HCT116 (cell line): ENCODE results near the gene CCDC91. TPM values are rescaled to one million over a fixed set of nuclear protein-coding genes. Genes with fewer than 3 reads are reported as not detected.

Source experiments
- ATAC-seq: fragments of 200-7000 bp; cut with Tn5 transposase; 2 replicates; pipeline ENCODE4 v1.9.1; 2020; ENCODE audit warnings: mild to moderate bottlenecking, moderate library complexity
- BruUV-seq: library from RNA; stranded (reverse); fragments of 400-500 nt; replicated peaks from 2 replicates; lab custom pipeline; 2021; lab: Mats Ljungman, UMichigan
- CTCF ChIA-PET: fragments of 300-600 bp; sonication (Branson Sonifier 250); formaldehyde crosslinking; loops from one replicate; lab custom pipeline; 2021; ENCODE audit warnings: antibody characterized with exemption; lab: Charles Lee
- POLR2A ChIA-PET: fragments of 300-600, 350-600 bp; sonication (Branson Sonifier 250); formaldehyde crosslinking; loops from one replicate; lab custom pipeline; 2021; ENCODE audit warnings: antibody characterized with exemption; lab: Charles Lee
- RAD21 ChIA-PET, 2 experiments: fragments of 300-600 bp; sonication (Branson Sonifier 250); formaldehyde crosslinking; loops; one replicate each; lab custom pipeline; 2023; ENCODE audit warnings: low total read pairs in 2 of 2; ENCODE audit not compliant: uncharacterized antibody in 2 of 2, unreplicated experiment in 2 of 2, low non-redundant PET in 1 of 2; lab: Charles Lee
- DNase-seq: peaks from one replicate; pipeline ENCODE4 v3.0.0-alpha.2; 2010; ENCODE audit warnings: low read depth, low spot score
- H2AFZ ChIP-seq: fragments of 200-600 bp; shearing (Covaris generic), sonication (generic); 2 replicates; pipeline ENCODE4 v1.6.1; 2017; ENCODE audit warnings: low read depth, mixed run types, mixed read lengths, antibody characterized with exemption, low read length; ENCODE audit not compliant: poor library complexity, severe bottlenecking
- H3K27ac ChIP-seq: 2 replicates; pipeline ENCODE4 v1.5.1; 2012; ENCODE audit warnings: low read depth, low read length
- H3K27me3 ChIP-seq: fragments of 200-600 bp; sonication (generic); 2 replicates; pipeline ENCODE4 v1.6.1; 2016; ENCODE audit warnings: mixed run types, low read length, mixed read lengths; ENCODE audit not compliant: insufficient read depth
- H3K36me3 ChIP-seq, 2 experiments: fragments of 200-500 bp in 1 of 2; fragments of 200-600 bp in 1 of 2; sonication (Bioruptor generic) in 1 of 2; sonication (generic) in 1 of 2; 2 replicates each; pipeline versions ENCODE4 v1.5.1 to v1.6.1; 2014 to 2016; ENCODE audit warnings: low read length in 2 of 2, inconsistent platforms in 1 of 2, mixed read lengths in 1 of 2, mixed run types in 1 of 2; ENCODE audit not compliant: insufficient read depth in 2 of 2, control insufficient read depth in 1 of 2
- H3K4me1 ChIP-seq, 2 experiments: fragments of 200-600 bp in 1 of 2; sonication (generic) in 1 of 2; 2 replicates each; pipeline versions ENCODE4 v1.5.1 to v1.6.1; 2012 to 2017; ENCODE audit warnings: low read length in 2 of 2, inconsistent platforms in 1 of 2, mild to moderate bottlenecking in 1 of 2, mixed read lengths in 1 of 2, mixed run types in 1 of 2, moderate library complexity in 1 of 2; ENCODE audit not compliant: insufficient read depth in 2 of 2, control insufficient read depth in 1 of 2
- H3K4me2 ChIP-seq: fragments of 200-600 bp; sonication (generic); 2 replicates; pipeline ENCODE4 v1.6.1; 2017; ENCODE audit warnings: mixed run types, low read length, mixed read lengths
- H3K4me3 ChIP-seq, 2 experiments: fragments of 200-600 bp in 1 of 2; sonication (generic) in 1 of 2; replicated peaks in 1 of 2; 2 replicates each; pipeline ENCODE4 v1.5.1; 2011 to 2016; ENCODE audit warnings: low read length in 2 of 2, control low read depth in 1 of 2, low read depth in 1 of 2, mild to moderate bottlenecking in 1 of 2, mixed read lengths in 1 of 2, mixed run types in 1 of 2
- H3K79me2 ChIP-seq: fragments of 200-600 bp; sonication (generic); 2 replicates; pipeline ENCODE4 v1.6.1; 2017; ENCODE audit warnings: mild to moderate bottlenecking, mixed run types, low read length, moderate library complexity, mixed read lengths; ENCODE audit not compliant: insufficient read depth
- H3K9ac ChIP-seq: fragments of 200-600 bp; sonication (generic); 2 replicates; pipeline ENCODE4 v1.6.1; 2016; ENCODE audit warnings: low read length, mixed read lengths
- H3K9me2 ChIP-seq: fragments of 200-600 bp; sonication (generic), shearing (Covaris generic); 2 replicates; pipeline ENCODE4 v1.6.1; 2017; ENCODE audit warnings: mixed run types, mild to moderate bottlenecking, moderate library complexity; ENCODE audit not compliant: insufficient read depth
- H3K9me3 ChIP-seq, 2 experiments: fragments of 200-500 bp in 1 of 2; fragments of 200-600 bp in 1 of 2; sonication (Bioruptor generic) in 1 of 2; sonication (generic) in 1 of 2; 2 replicates each; pipeline ENCODE4 v1.6.1; 2014 to 2017; ENCODE audit warnings: low read length in 2 of 2, mixed read lengths in 2 of 2, inconsistent platforms in 1 of 2, low read depth in 1 of 2, mild to moderate bottlenecking in 1 of 2, mixed run types in 1 of 2, moderate library complexity in 1 of 2; ENCODE audit not compliant: control insufficient read depth in 1 of 2, insufficient read depth in 1 of 2
- H4K20me1 ChIP-seq: fragments of 200-600 bp; sonication (generic), shearing (Covaris generic); 2 replicates; pipeline ENCODE4 v1.6.1; 2017; ENCODE audit warnings: mixed run types, mild to moderate bottlenecking, moderate library complexity; ENCODE audit not compliant: insufficient read depth
- CBX3 ChIP-seq: IDR thresholded peaks from 2 replicates; pipeline ENCODE4 v1.6.1; 2012; ENCODE audit warnings: low read depth
- CEBPB ChIP-seq: IDR thresholded peaks from 2 replicates; pipeline ENCODE4 v1.6.1; 2012; ENCODE audit warnings: low read depth
- EGR1 ChIP-seq: IDR thresholded peaks from 2 replicates; pipeline ENCODE4 v1.6.1; 2012; ENCODE audit warnings: low read depth
- ELF1 ChIP-seq: IDR thresholded peaks from 2 replicates; pipeline ENCODE4 v1.6.1; 2012; ENCODE audit warnings: low read depth, borderline replicate concordance
- EZH2 ChIP-seq: fragments of 200-600 bp; sonication (generic); IDR thresholded peaks from 2 replicates; pipeline ENCODE4 v1.6.1; 2017; ENCODE audit warnings: antibody characterized with exemption, mixed run types
- FOSL1 ChIP-seq: IDR thresholded peaks from 2 replicates; pipeline ENCODE4 v1.6.1; 2012; ENCODE audit warnings: low read depth
- JUND ChIP-seq: IDR thresholded peaks from 2 replicates; pipeline ENCODE4 v1.6.1; 2012
- POLR2A ChIP-seq: IDR thresholded peaks from 2 replicates; pipeline ENCODE4 v1.7.0; 2011; ENCODE audit warnings: borderline replicate concordance; ENCODE audit not compliant: insufficient read depth, insufficient read length; ENCODE audit errors: extremely low read depth
- POLR2AphosphoS5 ChIP-seq: IDR thresholded peaks from 2 replicates; pipeline ENCODE4 v1.6.1; 2011; ENCODE audit warnings: mild to moderate bottlenecking, low read depth, low read length, moderate library complexity
- RAD21 ChIP-seq: IDR thresholded peaks from 2 replicates; pipeline ENCODE4 v1.6.1; 2012; ENCODE audit warnings: low read depth, mild to moderate bottlenecking
- SIN3A ChIP-seq: IDR thresholded peaks from 2 replicates; pipeline ENCODE4 v1.6.1; 2012; ENCODE audit warnings: low read depth
- SRF ChIP-seq: IDR thresholded peaks from 2 replicates; pipeline ENCODE4 v1.6.1; 2012; ENCODE audit warnings: low read depth
- TCF7L2 ChIP-seq: IDR thresholded peaks from 2 replicates; pipeline ENCODE4 v1.7.0; 2011; ENCODE audit warnings: borderline replicate concordance, inconsistent platforms; ENCODE audit not compliant: insufficient read depth, insufficient read length; ENCODE audit errors: extremely low read depth
- intact Hi-C: fragments of 100-400 bp; cut with micrococcal nuclease; formaldehyde crosslinking; loops from 2 replicates; pipeline ENCODE4 v1.10.0; 2022
- total RNA-seq: library from RNA; stranded (reverse); gene quantifications from one replicate; pipeline ENCODE4 v1.2.1, GENCODE V29; 2021; ENCODE audit not compliant: unreplicated experiment
- TF ChIP-seq, protein P1 (sequence below): IDR thresholded peaks from 2 replicates; pipeline ENCODE4 v1.6.1; 2012; ENCODE audit warnings: low read depth
- TF ChIP-seq, protein P2 (sequence below): IDR thresholded peaks from 2 replicates; pipeline ENCODE4 v1.6.1; 2012
- TF ChIP-seq, protein P3 (sequence below): IDR thresholded peaks from 2 replicates; pipeline ENCODE4 v1.6.1; 2012
- TF ChIP-seq, protein P4 (sequence below), 3 experiments: fragments of 200-600 bp in 1 of 3; sonication (generic) in 1 of 3; IDR thresholded peaks in 2 of 3; conservative IDR thresholded peaks in 1 of 3; 2 replicates each; pipeline ENCODE4 v1.5.1; 2012 to 2017; ENCODE audit warnings: low read depth in 2 of 3, low read length in 2 of 3, antibody characterized with exemption in 1 of 3, borderline replicate concordance in 1 of 3, control low read depth in 1 of 3, mild to moderate bottlenecking in 1 of 3, mixed read lengths in 1 of 3, mixed run types in 1 of 3, moderate library complexity in 1 of 3; ENCODE audit not compliant: insufficient read depth in 1 of 3
- TF ChIP-seq, protein P5 (sequence below): IDR thresholded peaks from 2 replicates; pipeline ENCODE4 v1.6.1; 2011; ENCODE audit warnings: mild to moderate bottlenecking, low read length, moderate library complexity; ENCODE audit not compliant: insufficient replicate concordance; ENCODE audit errors: extremely low read depth

The CCDC91 gene
- total RNA-seq, 1 experiment from 2014 or later: 18.1 TPM

DNA sequence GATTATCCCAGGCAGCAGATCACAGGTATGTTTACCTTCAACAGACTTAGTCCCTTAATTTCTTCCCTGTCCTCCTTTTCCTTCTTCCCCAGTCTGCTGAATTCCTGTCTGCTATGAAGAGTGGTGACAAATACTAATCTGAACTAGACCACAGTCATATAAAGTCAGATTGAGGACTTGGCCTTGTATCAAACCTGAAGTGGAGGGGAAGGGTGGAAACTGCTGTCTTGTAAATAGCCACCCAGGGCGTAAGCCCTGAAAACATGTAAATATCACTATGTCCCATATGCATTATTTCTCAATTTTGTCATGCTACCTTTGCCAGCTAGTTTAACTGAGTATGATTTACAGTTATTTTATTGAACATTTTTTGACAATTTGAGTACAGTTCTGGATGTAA is 368.0 kb downstream of the CCDC91 start:
- Histone ChIP-seq H3K9me3 (no peaks in the 10 kb centered on the region), H4K20me1 (no peaks in the 10 kb centered on the region), H3K4me3 (no peak overlapping the region), H3K27me3 (no peaks in the 10 kb centered on the region), H3K27ac (no peak overlapping the region), H3K36me3 (no peaks in the 10 kb centered on the region), H2AFZ (no peak overlapping the region), H3K4me1 (no peaks in the 10 kb centered on the region), H3K9me2 (no peaks in the 10 kb centered on the region), H3K9ac (no peak overlapping the region), H3K79me2 (no peaks in the 10 kb centered on the region), H3K4me2 (no peak overlapping the region)
- ChIA-PET RAD21 (no interaction called here), CTCF (no interaction called here), POLR2A (no interaction called here)
- no peak for DNase-seq
- BruUV-seq: no TSS peak
- intact Hi-C loops: no loop called here
- no peak for ATAC-seq
- TF ChIP-seq SIN3A (no peak), JUND (no peak), EGR1 (no peak), CEBPB (no peak), TCF7L2 (no peak), POLR2A (no peak), EZH2 (no peak), FOSL1 (no peak), POLR2AphosphoS5 (no peak), RAD21 (no peak), SRF (no peak), ELF1 (no peak), CBX3 (no peak)
- TF ChIP-seq, protein P1, sequence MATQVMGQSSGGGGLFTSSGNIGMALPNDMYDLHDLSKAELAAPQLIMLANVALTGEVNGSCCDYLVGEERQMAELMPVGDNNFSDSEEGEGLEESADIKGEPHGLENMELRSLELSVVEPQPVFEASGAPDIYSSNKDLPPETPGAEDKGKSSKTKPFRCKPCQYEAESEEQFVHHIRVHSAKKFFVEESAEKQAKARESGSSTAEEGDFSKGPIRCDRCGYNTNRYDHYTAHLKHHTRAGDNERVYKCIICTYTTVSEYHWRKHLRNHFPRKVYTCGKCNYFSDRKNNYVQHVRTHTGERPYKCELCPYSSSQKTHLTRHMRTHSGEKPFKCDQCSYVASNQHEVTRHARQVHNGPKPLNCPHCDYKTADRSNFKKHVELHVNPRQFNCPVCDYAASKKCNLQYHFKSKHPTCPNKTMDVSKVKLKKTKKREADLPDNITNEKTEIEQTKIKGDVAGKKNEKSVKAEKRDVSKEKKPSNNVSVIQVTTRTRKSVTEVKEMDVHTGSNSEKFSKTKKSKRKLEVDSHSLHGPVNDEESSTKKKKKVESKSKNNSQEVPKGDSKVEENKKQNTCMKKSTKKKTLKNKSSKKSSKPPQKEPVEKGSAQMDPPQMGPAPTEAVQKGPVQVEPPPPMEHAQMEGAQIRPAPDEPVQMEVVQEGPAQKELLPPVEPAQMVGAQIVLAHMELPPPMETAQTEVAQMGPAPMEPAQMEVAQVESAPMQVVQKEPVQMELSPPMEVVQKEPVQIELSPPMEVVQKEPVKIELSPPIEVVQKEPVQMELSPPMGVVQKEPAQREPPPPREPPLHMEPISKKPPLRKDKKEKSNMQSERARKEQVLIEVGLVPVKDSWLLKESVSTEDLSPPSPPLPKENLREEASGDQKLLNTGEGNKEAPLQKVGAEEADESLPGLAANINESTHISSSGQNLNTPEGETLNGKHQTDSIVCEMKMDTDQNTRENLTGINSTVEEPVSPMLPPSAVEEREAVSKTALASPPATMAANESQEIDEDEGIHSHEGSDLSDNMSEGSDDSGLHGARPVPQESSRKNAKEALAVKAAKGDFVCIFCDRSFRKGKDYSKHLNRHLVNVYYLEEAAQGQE: no peak
- TF ChIP-seq, protein P2, sequence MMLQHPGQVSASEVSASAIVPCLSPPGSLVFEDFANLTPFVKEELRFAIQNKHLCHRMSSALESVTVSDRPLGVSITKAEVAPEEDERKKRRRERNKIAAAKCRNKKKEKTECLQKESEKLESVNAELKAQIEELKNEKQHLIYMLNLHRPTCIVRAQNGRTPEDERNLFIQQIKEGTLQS: no peak
- TF ChIP-seq, protein P3, sequence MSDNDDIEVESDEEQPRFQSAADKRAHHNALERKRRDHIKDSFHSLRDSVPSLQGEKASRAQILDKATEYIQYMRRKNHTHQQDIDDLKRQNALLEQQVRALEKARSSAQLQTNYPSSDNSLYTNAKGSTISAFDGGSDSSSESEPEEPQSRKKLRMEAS: no peak
- TF ChIP-seq, protein P4, sequence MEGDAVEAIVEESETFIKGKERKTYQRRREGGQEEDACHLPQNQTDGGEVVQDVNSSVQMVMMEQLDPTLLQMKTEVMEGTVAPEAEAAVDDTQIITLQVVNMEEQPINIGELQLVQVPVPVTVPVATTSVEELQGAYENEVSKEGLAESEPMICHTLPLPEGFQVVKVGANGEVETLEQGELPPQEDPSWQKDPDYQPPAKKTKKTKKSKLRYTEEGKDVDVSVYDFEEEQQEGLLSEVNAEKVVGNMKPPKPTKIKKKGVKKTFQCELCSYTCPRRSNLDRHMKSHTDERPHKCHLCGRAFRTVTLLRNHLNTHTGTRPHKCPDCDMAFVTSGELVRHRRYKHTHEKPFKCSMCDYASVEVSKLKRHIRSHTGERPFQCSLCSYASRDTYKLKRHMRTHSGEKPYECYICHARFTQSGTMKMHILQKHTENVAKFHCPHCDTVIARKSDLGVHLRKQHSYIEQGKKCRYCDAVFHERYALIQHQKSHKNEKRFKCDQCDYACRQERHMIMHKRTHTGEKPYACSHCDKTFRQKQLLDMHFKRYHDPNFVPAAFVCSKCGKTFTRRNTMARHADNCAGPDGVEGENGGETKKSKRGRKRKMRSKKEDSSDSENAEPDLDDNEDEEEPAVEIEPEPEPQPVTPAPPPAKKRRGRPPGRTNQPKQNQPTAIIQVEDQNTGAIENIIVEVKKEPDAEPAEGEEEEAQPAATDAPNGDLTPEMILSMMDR (IDR thresholded peaks at IDR 0.05 in 2 of 3, conservative IDR thresholded peaks at IDR 0.05 in 1 of 3; ENCODE audit: borderline replicate concordance in 1 of 3, insufficient read depth in 1 of 3, low read depth in 2 of 3, low read length in 2 of 3): no peak
- TF ChIP-seq, protein P5, sequence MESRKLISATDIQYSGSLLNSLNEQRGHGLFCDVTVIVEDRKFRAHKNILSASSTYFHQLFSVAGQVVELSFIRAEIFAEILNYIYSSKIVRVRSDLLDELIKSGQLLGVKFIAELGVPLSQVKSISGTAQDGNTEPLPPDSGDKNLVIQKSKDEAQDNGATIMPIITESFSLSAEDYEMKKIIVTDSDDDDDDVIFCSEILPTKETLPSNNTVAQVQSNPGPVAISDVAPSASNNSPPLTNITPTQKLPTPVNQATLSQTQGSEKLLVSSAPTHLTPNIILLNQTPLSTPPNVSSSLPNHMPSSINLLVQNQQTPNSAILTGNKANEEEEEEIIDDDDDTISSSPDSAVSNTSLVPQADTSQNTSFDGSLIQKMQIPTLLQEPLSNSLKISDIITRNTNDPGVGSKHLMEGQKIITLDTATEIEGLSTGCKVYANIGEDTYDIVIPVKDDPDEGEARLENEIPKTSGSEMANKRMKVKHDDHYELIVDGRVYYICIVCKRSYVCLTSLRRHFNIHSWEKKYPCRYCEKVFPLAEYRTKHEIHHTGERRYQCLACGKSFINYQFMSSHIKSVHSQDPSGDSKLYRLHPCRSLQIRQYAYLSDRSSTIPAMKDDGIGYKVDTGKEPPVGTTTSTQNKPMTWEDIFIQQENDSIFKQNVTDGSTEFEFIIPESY: no peak
